ENCODE results near the gene AGMO.

GRCh38 chr7:15584575-15584974 lies 22.8 kb upstream of the AGMO start:
- TF ChIP-seq CEBPB (IDR thresholded peaks at IDR 0.05; ENCODE audit: low read depth) (no peak), CTCF (IDR thresholded peaks at IDR 0.05 in 2 of 3, conservative IDR thresholded peaks at IDR 0.05 in 1 of 3; ENCODE audit: borderline replicate concordance in 1 of 3, insufficient read depth in 1 of 3, low read depth in 2 of 3, low read length in 2 of 3) (no peak), TCF7L2 (IDR thresholded peaks at IDR 0.05; ENCODE audit: borderline replicate concordance, extremely low read depth, insufficient read depth, insufficient read length) (no peak), POLR2A (IDR thresholded peaks at IDR 0.05; ENCODE audit: borderline replicate concordance, extremely low read depth, insufficient read depth, insufficient read length) (no peak), SRF (IDR thresholded peaks at IDR 0.05; ENCODE audit: low read depth) (no peak), MAX (IDR thresholded peaks at IDR 0.05) (no peak), ELF1 (IDR thresholded peaks at IDR 0.05; ENCODE audit: borderline replicate concordance, low read depth) (no peak), EZH2phosphoT487 (IDR thresholded peaks at IDR 0.05; ENCODE audit: borderline replicate concordance) (no peak), SIN3A (IDR thresholded peaks at IDR 0.05; ENCODE audit: low read depth) (no peak)
